BLaER1 (cell line): ENCODE measurements around the gene LTO1.
"Not testable (repeated sequence)": the region's sequence is repeated elsewhere in the genome, so short reads cannot be mapped to it uniquely, and the experiment has no call there.

Source experiments
- H3K27ac ChIP-seq: shearing (Covaris generic); formaldehyde crosslinking; 2 replicates; pipeline ENCODE4 v1.8.1; 2022
- H3K27me3 ChIP-seq: shearing (Covaris generic); formaldehyde crosslinking; 2 replicates; pipeline ENCODE4 v1.8.1; 2022
- H3K36me3 ChIP-seq: shearing (Covaris generic); formaldehyde crosslinking; 2 replicates; pipeline ENCODE4 v1.8.1; 2022
- H3K4me1 ChIP-seq: shearing (Covaris generic); formaldehyde crosslinking; 2 replicates; pipeline ENCODE4 v1.8.1; 2022
- H3K4me2 ChIP-seq: shearing (Covaris generic); formaldehyde crosslinking; 2 replicates; pipeline ENCODE4 v1.8.1; 2022
- H3K4me3 ChIP-seq: shearing (Covaris generic); formaldehyde crosslinking; 2 replicates; pipeline ENCODE4 v1.8.1; 2022
- H3K9ac ChIP-seq: shearing (Covaris generic); formaldehyde crosslinking; 2 replicates; pipeline ENCODE4 v1.8.1; 2022
- H3K9me3 ChIP-seq: shearing (Covaris generic); formaldehyde crosslinking; 2 replicates; pipeline ENCODE4 v1.8.1; 2022
- H4K20me1 ChIP-seq: shearing (Covaris generic); formaldehyde crosslinking; 2 replicates; pipeline ENCODE4 v1.8.1; 2022
- Cebpa-rat ChIP-seq: shearing (Covaris generic); IDR thresholded peaks from 2 replicates; pipeline ENCODE4 v1.8.1; 2022

The LTO1 gene

GRCh38 chr11:69625476-69625875 is 49.7 kb downstream of the LTO1 start:
- no peaks in the 10 kb centered on the region for H3K4me1 ChIP-seq

GRCh38 chr11:69624293-69624692 is 50.9 kb downstream of the LTO1 start:
- H3K4me3 ChIP-seq = no peak overlapping the region
- TF ChIP-seq Cebpa-rat = no peak
- no peaks in the 10 kb centered on the region for H3K27me3 ChIP-seq
- no peaks in the 10 kb centered on the region for H3K9me3 ChIP-seq
- H3K4me1 ChIP-seq = no peaks in the 10 kb centered on the region
- H4K20me1 ChIP-seq = no peaks in the 10 kb centered on the region
- H3K27ac ChIP-seq = no peak overlapping the region
- H3K4me2 ChIP-seq = no peak overlapping the region
- no peaks in the 10 kb centered on the region for H3K36me3 ChIP-seq
- no peak overlapping the region for H3K9ac ChIP-seq

More at GRCh38 chr11:69625476-69625875, 49.7 kb downstream of the LTO1 start:
- no peak for TF ChIP-seq Cebpa-rat
- Histone ChIP-seq H3K27me3 (no peaks in the 10 kb centered on the region), H4K20me1 (no peaks in the 10 kb centered on the region), H3K36me3 (no peaks in the 10 kb centered on the region), H3K4me2 (no peak overlapping the region), H3K27ac (no peak overlapping the region), H3K9me3 (peaks cover 10% of the 10 kb centered on the region), H3K4me3 (no peak overlapping the region), H3K9ac (no peak overlapping the region)

- not testable (repeated sequence) for H3K4me1 ChIP-seq, H3K36me3 ChIP-seq, H3K4me3 ChIP-seq, H4K20me1 ChIP-seq, H3K27me3 ChIP-seq, H3K27ac ChIP-seq, H3K9me3 ChIP-seq, H3K9ac ChIP-seq, H3K4me2 ChIP-seq
Measured at GRCh38 chr11:69622097-69622681, 53.0 kb downstream of the LTO1 start.

- Histone ChIP-seq H3K4me1 (no peaks in the 10 kb centered on the region), H3K27me3 (no peaks in the 10 kb centered on the region), H3K9me3 (no peaks in the 10 kb centered on the region), H3K4me3 (no peak overlapping the region), H3K27ac (no peak overlapping the region), H3K36me3 (no peaks in the 10 kb centered on the region), H3K4me2 (no peak overlapping the region), H3K9ac (no peak overlapping the region), H4K20me1 (no peaks in the 10 kb centered on the region)
- TF ChIP-seq Cebpa-rat = no peak
Measured at GRCh38 chr11:69620683-69621290, 54.4 kb downstream of the LTO1 start.

GRCh38 chr11:69618237-69618636 is 56.9 kb downstream of the LTO1 start:
- no peaks in the 10 kb centered on the region for H3K27me3 ChIP-seq
- no peak overlapping the region for H3K4me3 ChIP-seq
- no peak overlapping the region for H3K27ac ChIP-seq
- H4K20me1 ChIP-seq = no peaks in the 10 kb centered on the region
- H3K9me3 ChIP-seq = no peaks in the 10 kb centered on the region
- no peak overlapping the region for H3K9ac ChIP-seq
- no peak overlapping the region for H3K4me2 ChIP-seq
- no peaks in the 10 kb centered on the region for H3K36me3 ChIP-seq
- TF ChIP-seq Cebpa-rat = no peak
- no peaks in the 10 kb centered on the region for H3K4me1 ChIP-seq

- H3K27me3 ChIP-seq = no peaks in the 10 kb centered on the region
Measured at GRCh38 chr11:69617682-69618081, 57.5 kb downstream of the LTO1 start.

GRCh38 chr11:69617220-69617619 is 57.9 kb downstream of the LTO1 start:
- no peaks in the 10 kb centered on the region for H3K9me3 ChIP-seq
- no peak for TF ChIP-seq Cebpa-rat
- H4K20me1 ChIP-seq = no peaks in the 10 kb centered on the region
- H3K27me3 ChIP-seq = no peaks in the 10 kb centered on the region
- no peak overlapping the region for H3K9ac ChIP-seq
- no peak overlapping the region for H3K27ac ChIP-seq
- no peaks in the 10 kb centered on the region for H3K4me1 ChIP-seq
- no peak overlapping the region for H3K4me3 ChIP-seq
- H3K4me2 ChIP-seq = no peak overlapping the region
- H3K36me3 ChIP-seq = no peaks in the 10 kb centered on the region

More at GRCh38 chr11:69617682-69618081, 57.5 kb downstream of the LTO1 start:
- H3K4me3 ChIP-seq = no peak overlapping the region
- no peak overlapping the region for H3K4me2 ChIP-seq
- H3K36me3 ChIP-seq = no peaks in the 10 kb centered on the region
- no peaks in the 10 kb centered on the region for H4K20me1 ChIP-seq
- TF ChIP-seq Cebpa-rat = no peak
- no peak overlapping the region for H3K9ac ChIP-seq
- H3K4me1 ChIP-seq = no peaks in the 10 kb centered on the region
- no peaks in the 10 kb centered on the region for H3K9me3 ChIP-seq
- no peak overlapping the region for H3K27ac ChIP-seq
